Activated CD8-positive, alpha-beta memory T cell treated with anti-CD3 and anti-CD28 coated beads for 36 hours (primary cell): ENCODE results near the gene CUL9. TPM values are rescaled to one million over a fixed set of nuclear protein-coding genes. Genes with fewer than 3 reads are reported as not detected.

Source experiments
- CTCF ChIA-PET: fragments of 350-600 bp; sonication (Branson Sonifier 250); formaldehyde crosslinking; loops from one replicate; lab custom pipeline; 2021; ENCODE audit warnings: antibody characterized with exemption; lab: Charles Lee
- POLR2A ChIA-PET: fragments of 350-600 bp; sonication (Branson Sonifier 250); formaldehyde crosslinking; loops from one replicate; lab custom pipeline; 2021; ENCODE audit warnings: antibody characterized with exemption; lab: Charles Lee
- total RNA-seq, 2 experiments: library from RNA; stranded (reverse); gene quantifications; one replicate each; pipeline ENCODE4 v1.2.3, GENCODE V29; 2021

The CUL9 gene
- total RNA-seq, 2 experiments from 2014 or later: 32.9 to 34.9 TPM

DNA sequence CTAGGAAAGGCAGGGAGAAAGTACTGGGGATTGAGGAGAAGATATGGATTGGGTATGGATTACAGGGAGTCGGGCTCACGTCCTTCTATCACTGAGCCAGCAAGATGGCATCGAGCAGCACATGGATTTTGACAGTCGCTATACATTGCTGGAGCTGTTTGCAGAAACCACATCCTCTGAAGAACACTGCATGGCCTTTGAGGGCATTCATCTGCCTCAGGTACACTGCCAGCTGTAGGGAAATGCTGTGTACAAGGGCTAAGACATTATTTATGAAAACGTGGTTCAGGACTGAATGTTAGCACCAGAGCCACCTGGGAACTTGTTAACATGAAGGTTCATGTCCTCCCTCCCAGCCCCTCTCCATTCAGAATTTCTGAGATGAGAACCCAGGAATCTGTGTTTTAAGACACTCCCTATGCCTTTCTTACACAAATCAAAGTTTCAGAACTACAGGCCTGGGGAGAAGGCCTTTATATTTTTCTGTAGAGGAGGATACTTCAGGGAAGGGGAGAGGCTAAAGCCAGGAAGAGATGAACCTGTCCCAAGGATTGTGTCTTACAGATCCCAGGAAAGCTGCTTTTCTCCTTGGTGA lies 3.5 kb downstream of the CUL9 start:
- ChIA-PET POLR2A (no interaction called here), CTCF (interaction anchor here (0.6 kb wide), 1 partner anchor 333 kb away, joined by 3 read pairs; no protein-coding TSS in a partner anchor)

DNA sequence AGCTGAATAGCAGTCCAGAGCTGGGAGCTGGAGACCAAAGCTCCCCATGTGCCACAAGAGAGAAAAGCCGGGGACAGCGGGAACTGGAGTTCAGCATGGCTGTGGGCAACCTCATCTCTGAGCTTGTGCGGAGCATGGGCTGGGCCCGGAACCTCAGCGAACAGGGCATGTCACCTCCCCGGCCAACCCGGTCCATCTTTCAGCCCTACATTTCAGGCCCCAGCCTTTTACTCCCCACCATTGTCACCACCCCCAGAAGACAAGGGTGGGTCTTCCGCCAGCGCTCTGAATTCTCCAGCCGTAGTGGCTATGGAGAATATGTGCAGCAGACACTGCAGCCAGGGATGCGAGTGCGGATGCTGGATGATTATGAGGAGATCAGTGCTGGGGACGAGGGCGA lies 4.0 kb downstream of the CUL9 start:
- POLR2A ChIA-PET: no interaction called here

DNA sequence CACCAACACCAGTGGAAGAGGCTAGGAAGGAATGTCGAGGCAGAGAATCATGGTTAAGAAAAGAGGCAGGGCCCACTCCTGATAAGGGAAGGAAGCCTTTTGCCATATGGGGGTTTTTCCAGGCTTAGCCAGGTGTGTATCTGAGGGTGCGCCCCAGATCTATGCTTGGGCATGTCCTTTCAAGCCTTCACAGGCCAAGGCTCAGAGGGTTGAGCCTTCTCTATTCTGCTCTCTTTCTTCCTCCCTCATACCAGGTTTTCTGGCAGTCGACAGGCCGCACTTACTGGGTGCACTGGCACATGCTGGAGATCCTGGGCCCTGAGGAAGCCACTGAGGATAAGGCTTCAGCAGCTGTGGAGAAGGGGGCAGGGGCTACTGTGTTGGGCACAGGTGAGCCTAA lies 4.7 kb downstream of the CUL9 start:
- CTCF ChIA-PET: no interaction called here
- POLR2A ChIA-PET: no interaction called here

More for the DNA sequence above, 4.0 kb downstream of the CUL9 start:
- CTCF ChIA-PET: interaction anchor here (0.6 kb wide), 1 partner anchor 334 kb away, joined by 3 read pairs; no protein-coding TSS in a partner anchor

DNA sequence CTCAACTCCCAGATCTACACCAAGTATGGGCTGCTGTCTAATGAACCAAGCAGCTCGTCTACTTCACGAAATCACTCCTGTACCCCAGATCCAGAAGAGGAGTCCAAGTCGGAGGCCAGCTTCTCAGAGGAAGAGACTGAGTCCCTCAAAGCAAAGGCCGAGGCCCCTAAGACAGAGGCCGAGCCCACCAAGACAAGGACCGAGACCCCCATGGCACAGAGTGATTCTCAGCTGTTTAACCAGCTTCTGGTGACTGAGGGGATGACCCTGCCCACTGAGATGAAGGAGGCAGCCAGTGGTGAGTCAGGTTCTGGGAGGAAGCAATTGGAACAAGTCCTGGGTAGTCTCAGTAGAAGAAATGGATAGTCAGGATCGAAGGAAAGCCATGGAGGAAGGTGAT lies 5.8 kb downstream of the CUL9 start:
- CTCF ChIA-PET: no interaction called here
- POLR2A ChIA-PET: no interaction called here

DNA sequence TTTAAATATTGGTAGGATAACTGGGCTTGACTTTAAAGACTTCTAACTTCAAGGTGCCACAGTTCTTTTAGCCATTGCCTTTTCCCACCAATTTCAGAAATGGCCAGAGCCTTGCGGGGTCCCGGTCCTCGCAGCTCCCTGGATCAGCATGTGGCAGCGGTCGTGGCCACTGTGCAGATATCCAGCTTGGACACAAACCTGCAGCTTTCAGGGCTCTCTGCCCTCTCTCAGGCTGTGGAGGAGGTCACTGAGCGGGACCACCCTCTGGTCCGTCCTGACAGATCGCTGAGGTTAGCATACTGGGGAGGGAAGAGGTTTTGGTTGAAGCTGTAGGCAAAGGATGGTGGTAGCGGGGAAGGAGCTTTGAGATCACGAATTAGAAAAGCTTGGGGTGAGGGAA lies 6.4 kb downstream of the CUL9 start:
- CTCF ChIA-PET: no interaction called here

DNA sequence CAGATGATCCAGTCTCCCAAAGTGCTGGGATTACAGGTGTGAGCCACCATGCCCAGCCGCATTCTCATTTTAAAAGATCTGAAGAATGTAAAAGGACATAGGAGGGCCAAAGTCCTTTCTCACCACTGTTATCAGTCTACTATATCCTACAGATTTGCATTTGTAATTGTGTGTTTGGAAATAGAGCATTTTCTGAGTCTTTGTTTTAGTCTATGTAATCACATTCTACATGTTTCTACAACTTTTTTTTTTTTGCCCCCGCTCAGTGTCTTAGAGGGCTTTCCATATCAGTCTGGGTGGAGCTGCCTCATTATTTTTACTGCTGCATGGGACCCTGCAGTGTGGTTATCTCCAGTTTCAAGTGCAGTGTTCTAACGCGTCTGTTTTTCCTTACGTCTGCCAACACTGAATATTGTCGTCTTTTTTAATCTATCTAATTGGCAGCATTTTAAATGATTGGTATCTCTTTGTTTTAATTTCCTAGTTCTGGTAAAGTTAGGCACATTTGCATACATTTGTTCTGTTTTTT lies 7.8 kb downstream of the CUL9 start:
- ChIA-PET POLR2A (no interaction called here), CTCF (interaction anchor here (0.5 to 0.7 kb wide), 2 partner anchors 9 to 138 kb away, joined by 3 read pairs; no protein-coding TSS in a partner anchor)

More for the DNA sequence above, 6.4 kb downstream of the CUL9 start:
- POLR2A ChIA-PET: no interaction called here

DNA sequence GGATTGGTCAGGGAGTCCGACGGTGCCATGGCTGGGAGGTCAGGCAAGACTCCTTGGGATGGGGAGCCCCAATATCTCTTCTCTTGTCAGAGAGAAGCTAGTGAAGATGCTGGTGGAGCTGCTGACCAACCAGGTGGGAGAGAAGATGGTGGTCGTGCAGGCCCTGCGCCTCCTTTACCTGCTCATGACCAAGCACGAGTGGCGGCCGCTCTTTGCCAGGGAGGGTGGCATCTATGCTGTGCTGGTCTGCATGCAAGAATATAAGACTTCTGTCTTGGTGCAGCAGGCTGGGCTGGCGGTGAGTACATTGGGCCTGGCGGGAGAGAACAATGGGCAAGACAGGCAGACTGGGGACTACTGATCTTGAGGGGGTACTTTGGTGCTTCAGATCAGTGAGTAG lies 10.9 kb downstream of the CUL9 start:
- ChIA-PET POLR2A (no interaction called here), CTCF (no interaction called here)

DNA sequence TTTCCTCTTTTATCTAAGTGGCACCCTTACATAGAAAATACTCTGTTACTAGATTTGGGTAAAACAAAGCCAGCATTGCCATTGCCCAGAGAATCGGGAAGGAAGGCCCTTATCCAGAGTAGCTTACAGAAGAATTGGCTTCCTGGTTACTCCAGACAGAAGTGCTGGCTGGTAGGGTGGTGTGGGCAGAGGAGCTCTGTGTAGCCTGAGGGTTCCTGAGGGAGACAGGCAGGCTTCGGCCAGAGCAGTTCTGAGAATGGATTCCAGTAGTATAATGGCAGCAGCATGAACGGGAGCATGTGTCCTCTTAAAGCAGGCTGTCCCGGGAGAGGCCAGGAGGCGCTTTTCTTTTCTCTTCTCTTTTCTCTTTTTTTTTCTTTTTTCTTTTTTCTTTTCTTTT lies 11.9 kb downstream of the CUL9 start:
- ChIA-PET POLR2A (no interaction called here), CTCF (no interaction called here)

DNA sequence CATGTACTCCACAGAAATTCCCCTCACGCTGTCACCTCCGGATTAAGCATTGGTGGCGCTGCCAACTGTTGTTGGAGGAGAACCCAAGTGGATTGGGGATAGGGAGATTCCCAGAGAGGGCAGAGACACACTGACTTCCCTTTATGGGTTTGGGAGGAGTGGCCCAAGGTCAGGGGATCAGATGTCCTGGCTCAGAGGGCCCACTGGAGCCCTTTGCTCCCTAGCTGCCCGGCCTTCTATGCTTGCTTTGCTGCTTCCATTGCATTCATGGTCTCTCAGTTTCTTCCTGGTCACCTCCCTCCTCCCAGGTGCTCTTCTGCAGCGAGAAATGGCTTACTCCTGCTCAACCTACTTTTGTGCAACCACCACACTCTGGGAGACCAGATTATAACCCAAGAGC lies 14.3 kb downstream of the CUL9 start:
- POLR2A ChIA-PET: no interaction called here
- CTCF ChIA-PET: no interaction called here

DNA sequence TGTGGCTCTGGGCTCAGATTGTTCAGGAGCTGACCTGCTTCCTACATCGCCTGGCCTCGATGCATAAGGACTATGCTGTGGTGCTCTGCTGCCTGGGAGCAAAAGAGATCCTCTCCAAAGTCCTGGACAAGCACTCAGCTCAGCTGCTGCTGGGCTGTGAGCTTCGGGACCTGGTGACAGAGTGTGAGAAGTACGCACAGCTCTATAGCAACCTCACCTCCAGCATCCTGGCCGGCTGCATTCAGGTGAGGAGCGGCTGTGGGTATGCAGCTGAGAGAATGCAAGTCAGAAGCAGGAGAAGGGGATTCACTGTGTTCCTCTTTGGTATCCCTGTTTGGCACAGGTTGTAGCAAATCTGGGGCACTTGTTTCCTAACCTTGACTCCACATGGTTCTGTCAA lies 17.9 kb downstream of the CUL9 start:
- CTCF ChIA-PET: interaction anchor here (0.6 kb wide), 1 partner anchor 42 kb away, joined by 4 read pairs; no protein-coding TSS in a partner anchor
- POLR2A ChIA-PET: no interaction called here

DNA sequence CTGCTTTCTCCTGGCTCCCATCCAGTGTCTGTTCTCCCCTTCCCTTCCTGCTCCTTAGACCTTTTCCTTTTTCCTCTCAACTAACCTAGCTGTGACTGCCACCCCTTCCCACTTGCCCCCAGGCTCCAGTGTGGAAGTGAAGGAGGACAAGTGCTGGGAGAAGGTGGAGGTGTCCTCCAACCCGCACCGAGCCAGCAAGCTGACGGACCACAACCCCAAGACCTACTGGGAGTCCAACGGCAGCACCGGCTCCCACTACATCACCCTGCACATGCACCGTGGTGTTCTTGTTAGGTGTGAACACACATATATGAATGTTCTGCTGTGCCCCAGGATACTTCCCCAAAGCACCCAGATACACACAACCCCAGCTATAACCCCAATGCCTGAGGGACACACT lies 18.5 kb downstream of the CUL9 start:
- CTCF ChIA-PET: no interaction called here
- POLR2A ChIA-PET: no interaction called here

DNA sequence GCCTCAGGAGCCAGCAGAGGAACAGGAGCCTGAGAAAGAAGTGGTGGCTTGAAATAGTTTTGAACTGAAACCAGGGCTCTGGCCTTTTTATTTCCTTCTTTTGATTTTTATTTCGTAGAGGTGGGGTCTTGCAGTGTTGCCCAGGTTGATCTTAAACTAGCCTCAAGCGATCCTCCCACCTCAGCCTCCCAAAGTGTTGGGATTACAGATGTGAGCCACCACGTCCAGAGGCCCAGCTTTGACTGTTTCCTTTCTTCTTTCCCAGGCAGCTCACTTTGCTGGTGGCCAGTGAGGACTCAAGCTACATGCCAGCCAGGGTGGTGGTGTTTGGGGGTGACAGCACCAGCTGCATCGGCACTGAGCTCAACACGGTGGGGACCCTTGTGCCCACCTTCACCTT lies 20.5 kb downstream of the CUL9 start:
- CTCF ChIA-PET: no interaction called here
- POLR2A ChIA-PET: no interaction called here

DNA sequence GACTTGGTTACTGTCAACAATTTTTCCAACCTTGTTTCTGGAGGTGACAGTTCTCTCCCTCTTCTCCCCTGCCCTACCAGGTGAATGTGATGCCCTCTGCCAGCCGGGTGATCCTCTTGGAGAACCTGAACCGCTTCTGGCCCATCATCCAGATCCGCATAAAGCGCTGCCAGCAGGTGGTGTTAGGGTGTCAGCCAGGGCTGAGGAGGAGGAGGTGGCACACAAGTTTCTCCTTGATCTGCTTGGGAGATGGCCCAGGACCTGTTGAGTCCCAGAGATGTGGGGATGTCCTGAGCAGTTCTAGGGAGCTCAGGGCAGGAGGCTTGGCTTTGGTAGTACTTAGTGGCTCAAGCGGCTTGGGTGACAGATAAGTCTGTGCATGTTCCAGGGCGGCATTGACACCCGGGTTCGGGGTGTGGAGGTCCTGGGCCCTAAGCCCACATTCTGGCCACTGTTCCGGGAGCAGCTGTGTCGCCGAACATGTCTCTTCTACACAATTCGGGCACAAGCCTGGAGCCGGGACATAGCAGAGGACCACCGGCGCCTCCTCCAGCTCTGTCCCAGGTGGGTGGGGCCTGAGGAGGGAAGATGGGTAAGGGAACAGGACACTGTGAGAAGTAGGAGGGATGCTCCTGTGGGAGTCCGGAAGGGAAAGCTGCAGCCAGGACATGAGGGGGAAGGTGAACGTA lies 21.2 kb downstream of the CUL9 start:
- ChIA-PET CTCF (no interaction called here), POLR2A (no interaction called here)

DNA sequence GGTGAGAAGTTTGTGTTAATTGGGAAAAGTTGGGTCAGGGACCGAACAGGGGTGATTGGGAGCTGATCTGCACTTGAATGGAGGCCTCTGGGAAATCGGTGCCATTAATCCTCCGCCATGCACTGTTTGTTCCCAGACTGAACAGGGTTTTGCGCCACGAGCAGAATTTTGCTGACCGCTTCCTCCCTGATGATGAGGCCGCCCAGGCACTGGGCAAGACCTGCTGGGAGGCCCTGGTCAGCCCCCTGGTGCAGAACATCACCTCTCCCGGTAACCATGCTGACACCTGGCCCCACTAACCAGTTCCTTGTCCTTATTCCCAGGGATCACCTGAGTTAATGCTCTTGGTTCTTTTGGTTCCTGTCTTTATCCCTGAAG lies 21.7 kb downstream of the CUL9 start:
- CTCF ChIA-PET: no interaction called here
- POLR2A ChIA-PET: no interaction called here

DNA sequence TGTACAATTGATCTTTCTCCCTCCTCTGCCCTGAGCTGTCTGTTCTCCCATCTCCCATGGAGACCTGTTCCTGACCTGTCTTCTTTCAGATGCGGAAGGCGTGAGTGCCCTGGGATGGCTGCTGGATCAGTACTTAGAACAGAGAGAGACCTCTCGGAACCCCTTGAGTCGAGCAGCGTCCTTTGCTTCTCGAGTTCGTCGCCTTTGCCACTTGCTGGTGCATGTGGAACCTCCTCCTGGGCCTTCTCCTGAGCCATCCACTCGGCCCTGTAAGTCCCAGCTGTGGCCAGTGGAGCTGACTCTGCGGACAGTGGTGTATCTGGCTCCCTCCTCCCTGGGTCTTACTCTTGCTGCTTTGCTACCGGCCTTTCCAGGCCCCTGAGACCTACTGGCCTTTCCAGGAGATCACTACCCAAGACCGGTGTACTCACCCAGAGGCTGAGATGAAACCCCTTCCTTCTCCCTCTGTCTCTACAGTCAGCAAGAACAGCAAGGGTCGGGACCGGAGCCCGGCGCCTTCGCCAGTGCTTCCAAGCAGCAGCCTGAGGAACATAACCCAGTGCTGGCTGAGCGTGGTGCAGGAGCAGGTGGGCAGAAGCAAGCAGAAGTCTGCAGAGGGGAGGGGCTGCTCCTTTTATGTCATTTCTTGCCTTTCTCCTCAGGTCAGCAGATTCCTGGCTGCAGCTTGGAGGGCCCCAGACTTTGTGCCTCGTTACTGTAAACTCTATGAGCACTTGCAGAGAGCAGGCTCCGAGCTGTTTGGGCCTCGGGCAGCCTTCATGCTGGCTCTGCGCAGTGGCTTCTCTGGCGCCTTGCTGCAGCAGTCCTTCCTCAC lies 22.5 kb downstream of the CUL9 start:
- POLR2A ChIA-PET: no interaction called here
- CTCF ChIA-PET: no interaction called here

DNA sequence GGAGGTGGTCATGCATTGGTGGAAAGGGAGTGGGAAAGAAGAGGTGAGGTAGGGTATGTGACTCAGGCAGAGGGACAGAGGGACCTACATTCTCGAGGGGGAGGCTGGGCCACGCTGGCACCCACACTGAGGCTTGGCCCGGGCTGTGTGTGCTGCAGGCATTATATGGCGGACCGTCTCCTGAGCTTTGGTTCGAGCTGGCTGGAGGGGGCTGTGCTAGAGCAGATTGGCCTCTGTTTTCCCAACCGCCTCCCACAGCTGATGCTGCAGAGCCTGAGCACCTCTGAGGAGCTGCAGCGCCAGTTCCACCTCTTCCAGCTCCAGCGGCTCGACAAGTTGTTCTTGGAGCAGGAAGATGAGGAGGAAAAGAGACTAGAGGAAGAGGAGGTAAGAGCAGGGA lies 23.9 kb downstream of the CUL9 start:
- CTCF ChIA-PET: no interaction called here
- POLR2A ChIA-PET: no interaction called here

DNA sequence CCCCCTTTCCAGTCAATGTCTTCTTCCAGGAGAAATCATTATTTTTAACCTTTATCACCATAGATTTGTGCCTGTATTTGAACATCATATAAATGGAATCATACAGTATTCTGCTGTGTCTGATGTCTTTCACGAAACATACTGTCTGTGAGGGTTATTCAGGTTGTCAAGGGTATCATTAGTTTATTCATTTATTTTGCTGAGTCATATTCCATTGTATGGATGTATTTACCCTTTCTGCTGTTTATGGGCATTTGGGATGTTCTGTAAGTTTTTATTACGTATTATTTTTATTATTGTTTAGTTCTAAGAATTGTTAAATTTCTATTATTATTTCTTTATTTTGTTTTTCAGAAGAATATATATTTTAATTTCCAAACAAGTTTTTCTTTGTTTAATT lies 25.3 kb downstream of the CUL9 start:
- ChIA-PET POLR2A (no interaction called here), CTCF (no interaction called here)

DNA sequence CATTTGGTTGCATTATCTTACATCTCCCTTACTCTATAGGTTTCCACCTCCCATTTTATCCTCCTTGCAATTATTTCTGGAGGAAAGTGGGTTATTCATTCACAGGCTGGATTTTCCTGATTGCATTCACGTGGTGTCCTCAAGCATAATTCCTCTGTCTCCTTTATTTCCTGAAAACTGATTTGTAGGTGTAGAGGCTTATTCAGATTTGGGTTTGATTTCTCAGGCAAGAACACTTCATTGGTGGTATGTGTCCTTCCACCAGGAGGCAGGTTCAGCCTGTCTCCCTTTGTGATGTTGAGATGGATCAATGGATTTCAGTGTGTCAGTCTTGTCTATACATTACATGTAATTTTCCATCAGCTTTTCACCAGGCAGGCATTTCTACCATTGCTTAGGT lies 30.0 kb downstream of the CUL9 start:
- CTCF ChIA-PET: interaction anchor here (1.2 kb wide), 1 partner anchor 12 kb away, joined by 5 read pairs; no protein-coding TSS in a partner anchor
- POLR2A ChIA-PET: no interaction called here

DNA sequence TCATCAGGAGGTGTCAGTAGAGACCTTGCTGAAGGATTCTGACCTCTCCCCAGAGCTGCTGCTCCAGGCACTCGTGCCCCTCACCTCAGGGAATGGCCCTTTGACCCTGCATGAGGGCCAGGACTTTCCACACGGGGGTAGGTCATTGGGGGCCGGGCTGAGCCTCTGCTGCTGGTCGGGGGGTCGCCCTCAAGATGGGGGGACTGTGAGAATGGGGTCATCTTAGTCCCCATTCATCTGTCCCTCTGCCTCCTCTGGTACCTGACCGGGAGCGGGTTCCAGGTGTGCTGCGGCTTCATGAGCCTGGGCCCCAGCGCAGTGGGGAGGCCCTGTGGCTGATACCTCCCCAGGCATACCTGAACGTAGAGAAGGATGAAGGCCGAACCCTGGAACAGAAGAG lies 31.4 kb downstream of the CUL9 start:
- CTCF ChIA-PET: interaction anchor here (1.5 kb wide), 1 partner anchor 13 kb away, joined by 3 read pairs; no protein-coding TSS in a partner anchor
- POLR2A ChIA-PET: no interaction called here

DNA sequence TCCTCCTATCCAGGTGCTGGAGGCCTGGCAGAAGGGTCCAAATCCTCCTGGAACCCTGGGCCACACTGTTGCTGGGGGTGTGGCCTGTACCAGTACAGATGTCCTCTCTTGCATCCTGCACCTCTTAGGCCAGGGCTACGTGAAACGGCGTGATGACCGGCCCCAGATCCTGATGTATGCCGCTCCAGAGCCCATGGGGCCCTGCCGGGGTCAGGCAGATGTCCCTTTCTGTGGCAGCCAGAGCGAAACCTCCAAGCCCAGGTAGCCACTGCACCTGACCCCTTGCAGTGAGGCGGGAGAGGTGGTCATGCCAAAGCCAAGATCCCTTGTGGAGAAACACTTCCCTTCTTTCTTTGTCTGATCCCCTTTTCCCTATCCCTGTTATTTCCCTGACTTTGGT lies 33.1 kb downstream of the CUL9 start:
- POLR2A ChIA-PET: interaction anchor here (0.8 kb wide), 1 partner anchor 254 kb away, joined by 5 read pairs; no protein-coding TSS in a partner anchor
- CTCF ChIA-PET: interaction anchor here (1.2 kb wide), 1 partner anchor 14 kb away, joined by 3 read pairs; the partner anchor contains the start of gene DNPH1
